Activated CD4-positive, CD25-positive, alpha-beta regulatory T cell treated with anti-CD3 and anti-CD28 coated beads, Interleukin-2, amount 50 U/mL, for 24 hours (primary cell): ENCODE results near the gene LHCGR.

Experiments
- ATAC-seq, 2 donors: fragments of 150-1000 bp; cut with Tn5 transposase; one replicate each; pipeline ENCODE4 v1.10.0; 2021; ENCODE audit warnings: mild to moderate bottlenecking in 1 of 2, moderate library complexity in 1 of 2

The LHCGR gene

GRCh38 chr2:48738806-48739205 lies 16.7 kb downstream of the LHCGR start:
- no peak for ATAC-seq

GRCh38 chr2:48736251-48736650 lies 19.3 kb downstream of the LHCGR start:
- ATAC-seq, result no peak

- ATAC-seq, result no peak
Measured at GRCh38 chr2:48734576-48735303, 20.8 kb downstream of the LHCGR start.

DNA sequence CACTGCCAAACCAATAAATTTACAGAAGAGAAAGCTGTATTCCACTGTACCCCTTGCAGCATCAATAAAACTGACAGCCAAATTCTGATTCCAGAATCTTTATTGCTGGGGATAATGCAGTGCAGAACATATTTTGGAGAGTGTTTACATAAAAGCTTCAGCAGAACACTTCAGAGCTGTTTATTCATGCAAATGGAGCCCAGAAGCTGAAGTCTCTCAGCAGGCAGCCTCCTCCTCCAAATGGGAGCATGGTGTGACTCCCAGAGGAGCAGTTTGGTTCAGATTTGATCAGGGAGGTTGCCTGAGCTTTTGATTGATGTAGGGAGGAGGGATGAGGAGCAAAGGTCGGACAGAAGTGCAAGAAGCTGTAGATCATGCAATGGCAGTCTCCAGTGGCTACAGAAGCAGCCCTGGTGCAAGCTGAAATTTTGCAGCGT lies 22.4 kb downstream of the LHCGR start:
- no peak for ATAC-seq

- no peak for ATAC-seq
Measured at GRCh38 chr2:48728840-48729239, 26.7 kb downstream of the LHCGR start.

GRCh38 chr2:48728295-48728694 lies 27.2 kb downstream of the LHCGR start:
- ATAC-seq, result no peak

DNA sequence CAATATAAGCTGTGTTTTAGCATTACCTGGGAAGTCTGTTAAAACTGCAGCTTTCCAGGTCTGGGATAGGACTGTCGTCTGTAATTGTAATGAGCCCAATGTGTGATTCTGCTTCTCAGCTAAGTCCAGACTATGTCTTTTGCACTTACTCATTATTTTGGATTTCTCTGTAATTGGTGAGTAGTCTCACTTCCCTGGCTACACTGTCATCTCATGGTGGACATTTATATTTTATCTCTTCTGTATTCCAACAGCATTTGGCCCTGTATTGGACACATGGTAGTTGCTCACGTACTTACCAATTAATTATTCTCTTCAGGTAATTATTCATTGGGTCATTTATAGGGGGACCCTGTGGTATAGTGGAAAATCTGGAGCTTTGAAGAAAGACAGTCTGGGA lies 28.0 kb downstream of the LHCGR start:
- no peak for ATAC-seq

DNA sequence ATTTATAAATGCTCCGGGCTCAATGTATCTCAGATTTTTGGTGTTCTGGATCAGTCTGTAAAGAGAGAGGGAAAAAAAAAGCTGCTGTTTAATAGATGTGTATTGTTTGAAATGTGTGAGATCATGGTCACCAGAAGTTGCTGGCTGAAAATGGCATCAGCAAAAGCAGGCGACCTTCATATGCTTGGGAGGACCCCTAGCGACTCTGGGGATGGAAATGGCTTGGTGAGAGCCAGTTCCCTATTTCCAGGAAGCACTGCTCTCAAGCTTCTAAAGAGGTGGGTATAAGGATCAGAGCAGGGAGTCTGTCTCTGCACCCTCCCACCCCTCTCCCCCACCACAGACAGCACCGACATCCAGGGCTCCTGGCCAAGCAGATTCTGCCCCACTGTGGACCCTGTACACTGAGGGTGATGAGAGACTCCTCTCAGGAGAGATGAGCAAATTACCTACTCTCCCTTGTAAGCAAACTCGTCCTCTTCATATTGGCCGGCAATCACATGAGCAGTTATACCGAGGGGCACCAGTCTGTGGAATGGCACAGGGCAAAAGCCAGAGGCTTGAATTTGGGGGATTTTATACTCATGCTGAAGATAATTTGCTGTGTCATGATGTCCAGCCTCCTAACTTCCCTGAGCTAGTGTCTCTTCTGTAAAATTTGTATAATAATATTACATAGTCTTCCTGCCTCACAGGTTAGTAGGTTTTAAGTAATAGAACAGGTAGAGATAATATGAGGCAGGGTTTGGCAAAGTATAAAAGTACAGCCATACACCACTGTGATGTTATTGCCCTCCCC lies 29.6 kb downstream of the LHCGR start:
- ATAC-seq, result no peak

DNA sequence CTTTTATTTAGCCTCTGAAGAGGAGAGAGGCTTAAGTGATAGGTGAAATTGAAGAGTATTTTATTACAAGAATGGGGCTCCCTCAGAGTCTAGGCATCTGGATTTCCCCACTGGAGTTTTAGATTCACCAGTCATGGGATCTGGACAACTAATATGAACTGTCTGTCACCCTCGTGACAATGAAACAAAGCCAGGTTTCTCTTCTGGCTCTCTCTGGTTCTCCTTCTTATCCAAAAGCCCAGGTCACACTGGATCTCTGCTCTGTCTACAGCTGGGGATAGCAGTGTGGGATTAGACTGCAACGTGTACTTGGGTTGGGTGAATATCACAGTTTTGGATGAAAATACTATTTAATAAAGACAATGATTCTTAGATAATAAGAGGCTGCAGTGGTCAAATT lies 31.2 kb downstream of the LHCGR start:
- no peak for ATAC-seq

DNA sequence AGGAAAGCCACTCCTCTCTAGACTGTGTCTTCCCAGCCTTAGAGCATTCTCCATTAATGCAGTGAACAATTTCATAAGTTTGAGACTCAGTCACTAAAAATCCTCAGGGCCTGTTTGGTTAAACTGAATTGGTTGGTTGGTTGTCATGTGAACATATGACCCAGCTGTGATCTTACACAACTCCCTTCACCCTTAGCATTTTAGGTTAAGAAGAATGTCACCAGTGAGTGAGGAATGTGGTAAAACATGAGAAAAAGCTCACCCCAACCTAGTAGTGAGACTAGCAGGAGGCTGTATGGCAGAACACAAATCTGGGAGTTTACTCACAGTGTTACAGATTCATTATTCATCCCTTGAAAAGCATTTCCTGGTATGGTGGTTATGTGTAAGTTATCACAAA lies 32.4 kb downstream of the LHCGR start:
- no peak for ATAC-seq

DNA sequence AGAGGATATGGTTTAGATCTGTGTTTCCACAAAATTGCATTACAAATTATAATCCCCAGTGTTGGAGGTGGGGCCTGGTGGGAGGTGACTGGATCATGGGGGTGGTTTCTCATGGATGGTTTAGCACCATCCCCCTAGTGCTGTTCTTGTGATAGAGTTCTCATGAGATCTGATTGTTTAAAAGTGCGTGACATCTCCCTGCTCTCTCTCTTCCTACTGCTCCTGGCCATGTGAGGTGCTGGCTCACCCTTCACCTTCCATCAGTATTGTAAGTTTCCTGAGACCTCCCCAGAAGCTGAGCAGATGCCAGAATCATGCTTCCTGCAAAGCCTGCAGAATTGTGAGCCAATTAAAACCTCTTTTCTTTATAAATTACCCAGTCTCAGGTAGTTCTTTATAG lies 33.1 kb downstream of the LHCGR start:
- ATAC-seq, result no peak

GRCh38 chr2:48721158-48721557 lies 34.4 kb downstream of the LHCGR start:
- no peak for ATAC-seq

DNA sequence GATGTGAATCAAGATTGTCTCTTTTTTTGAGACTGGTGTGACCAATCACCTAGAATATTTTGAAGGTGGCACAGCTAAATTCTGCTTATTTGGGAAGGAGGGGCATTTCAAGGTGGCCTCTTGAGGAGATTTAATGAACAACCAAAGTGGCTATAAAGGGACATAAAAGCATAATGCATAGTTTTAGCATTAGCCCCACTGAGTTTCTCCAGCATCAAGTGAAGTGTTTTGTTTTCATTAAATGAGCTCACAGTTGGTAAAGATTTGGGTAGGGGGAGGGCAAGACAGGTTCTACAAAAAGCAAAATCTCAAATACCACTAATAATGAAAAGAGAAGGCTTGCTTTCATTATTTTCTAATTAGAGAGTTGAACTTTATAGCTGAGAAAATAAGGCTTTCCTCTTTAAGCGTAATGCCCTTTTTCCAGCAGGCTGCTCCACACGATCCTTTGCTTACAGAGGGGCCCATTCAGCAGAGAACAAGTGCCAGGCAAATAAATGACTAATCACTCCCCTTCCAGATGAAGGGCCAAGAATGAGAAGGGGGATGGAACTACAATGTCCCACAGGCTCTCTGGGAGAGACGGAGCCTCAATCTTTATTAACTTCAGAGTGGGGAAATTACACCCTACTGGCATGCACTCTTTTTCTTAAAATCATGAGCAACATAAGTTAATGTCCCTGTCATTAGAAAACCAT lies 35.9 kb downstream of the LHCGR start:
- ATAC-seq, result no peak

GRCh38 chr2:48717846-48718245 lies 37.7 kb downstream of the LHCGR start:
- ATAC-seq, result no peak

DNA sequence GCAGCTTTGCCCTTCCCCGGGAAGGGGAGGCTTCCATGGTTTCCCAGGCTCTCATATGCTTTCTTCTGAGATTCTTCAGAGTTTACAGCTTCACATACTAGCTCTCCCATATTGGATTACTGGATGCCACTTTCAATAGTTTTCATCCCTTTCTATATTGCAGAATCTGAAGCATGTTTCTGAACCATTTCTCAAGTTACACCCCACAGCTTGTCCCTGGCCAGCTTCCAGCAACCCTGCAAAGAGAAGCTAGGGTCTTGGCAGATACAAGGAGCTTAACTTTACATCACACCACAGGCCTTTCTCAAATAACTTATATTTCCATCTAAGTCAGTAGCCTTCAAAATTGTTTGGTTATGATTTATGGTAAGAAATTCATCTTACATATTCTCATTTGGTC lies 39.6 kb downstream of the LHCGR start:
- no peak for ATAC-seq

DNA sequence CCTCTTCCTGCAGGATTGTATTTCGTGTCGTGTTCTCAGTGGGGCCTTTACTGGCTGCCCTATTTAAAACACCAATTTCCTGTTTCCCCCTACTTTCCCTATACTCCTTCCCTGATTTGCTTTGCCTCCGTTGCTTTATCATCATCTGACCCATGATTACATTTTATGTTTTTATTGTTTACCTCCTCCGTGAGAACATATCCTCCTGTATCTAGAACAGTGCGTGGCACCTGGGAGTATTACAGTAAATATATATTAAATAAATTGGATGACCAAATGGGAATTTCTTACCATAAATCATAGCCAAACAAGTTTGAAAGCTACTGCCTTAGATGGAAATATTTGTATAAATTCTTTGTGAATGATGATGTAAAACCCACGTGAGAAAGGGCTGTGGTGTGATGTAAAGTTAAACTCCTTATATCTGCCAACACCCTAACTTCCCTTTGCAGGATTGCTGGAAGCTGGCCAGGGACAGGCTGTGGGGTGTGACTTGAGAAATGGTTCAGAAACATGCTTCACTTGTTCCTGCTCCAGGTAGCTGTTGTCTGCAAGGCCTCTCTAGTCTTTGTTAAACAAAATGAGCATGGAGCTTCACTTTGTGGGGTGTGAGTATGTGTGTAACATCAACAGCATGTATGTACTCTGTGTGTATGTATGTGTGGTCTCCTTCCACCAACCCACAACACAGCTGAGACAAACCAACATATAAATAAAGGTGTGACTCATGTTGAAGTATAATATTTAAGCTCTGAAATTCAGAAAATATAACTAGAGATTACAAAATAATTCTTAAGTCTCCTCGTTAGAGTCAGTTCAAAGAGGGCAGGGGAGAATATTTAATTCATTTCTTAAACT lies 40.3 kb downstream of the LHCGR start:
- no peak for ATAC-seq

- ATAC-seq, result no peak
Measured at GRCh38 chr2:48714245-48714644, 41.3 kb downstream of the LHCGR start.

DNA sequence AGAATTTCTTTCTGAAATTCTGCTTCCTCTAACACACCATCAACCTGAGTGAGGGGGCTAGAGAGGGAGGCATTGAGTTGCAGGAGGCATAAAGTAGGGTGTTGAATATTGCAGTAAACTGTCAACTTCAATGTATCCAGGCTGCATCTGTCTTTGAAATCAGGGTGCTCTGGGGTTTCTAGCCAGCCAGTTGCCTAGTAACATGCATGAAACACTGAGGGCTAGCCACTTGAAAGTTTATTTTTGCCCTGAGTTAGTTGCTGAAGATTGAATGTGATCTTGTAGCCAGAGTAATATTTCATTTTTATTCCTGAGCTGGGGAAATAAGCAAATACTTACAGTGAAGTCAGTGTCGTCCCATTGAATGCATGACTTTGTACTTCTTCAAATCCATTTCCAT lies 41.9 kb downstream of the LHCGR start:
- ATAC-seq, result no peak

DNA sequence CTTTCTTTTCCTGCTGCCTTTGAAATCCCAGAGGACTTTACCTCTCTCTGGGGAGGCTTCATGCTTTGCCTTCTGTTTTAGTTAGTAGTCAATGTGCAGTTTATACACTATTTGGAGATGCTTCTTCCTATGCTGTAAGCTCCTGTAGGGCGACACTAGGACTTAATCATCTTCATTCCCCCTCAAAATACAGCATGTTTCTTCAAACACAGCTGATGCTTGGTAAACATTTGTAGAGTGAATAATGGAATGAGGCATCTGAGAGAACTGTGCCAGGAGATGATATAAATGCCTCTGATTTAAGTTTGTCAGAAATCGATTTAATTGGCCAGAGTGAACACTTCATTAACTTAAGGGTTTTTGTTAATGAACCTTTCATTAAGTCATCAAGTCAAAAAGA lies 43.4 kb downstream of the LHCGR start:
- ATAC-seq, result no peak

DNA sequence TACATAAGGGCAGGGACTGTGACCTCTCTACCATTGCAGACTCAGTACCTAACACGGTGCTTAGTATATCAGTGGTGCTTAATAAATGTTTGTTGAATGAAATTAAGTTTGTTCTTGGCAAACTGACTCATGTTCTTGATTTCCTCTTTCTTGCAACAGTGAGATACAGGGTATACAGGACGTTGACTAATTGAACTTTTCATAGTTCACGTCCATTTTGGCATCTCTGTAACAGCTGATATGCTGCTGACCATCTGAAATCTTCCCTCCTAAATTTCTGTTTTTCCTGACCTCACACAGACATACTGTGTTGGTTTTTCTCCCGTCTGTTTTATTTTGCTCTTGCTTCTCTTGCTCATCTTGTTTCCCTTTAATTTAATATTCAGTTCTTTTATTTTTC lies 44.2 kb downstream of the LHCGR start:
- ATAC-seq, result no peak

- no peak for ATAC-seq
Measured at GRCh38 chr2:48709096-48710034, 46.2 kb downstream of the LHCGR start.

- no peak for ATAC-seq
Measured at GRCh38 chr2:48707466-48707865, 48.1 kb downstream of the LHCGR start.
